HepG2 (cell line): Measurements from ENCODE around the gene ADAM19. TPM values are rescaled to one million over a fixed set of nuclear protein-coding genes. Genes with fewer than 3 reads are reported as not detected.

Experiments used
- ARNT2 ChIP-seq: sonication (generic); formaldehyde crosslinking; IDR thresholded peaks from 2 replicates; pipeline ENCODE4 v1.8.0; 2022; ENCODE audit warnings: mild to moderate bottlenecking, low read depth, missing genetic modification reagents, moderate library complexity
- DPF2 ChIP-seq: sonication (generic); formaldehyde crosslinking; IDR thresholded peaks from 2 replicates; pipeline ENCODE4 v1.4.0; 2020; ENCODE audit warnings: mild to moderate bottlenecking, low read depth, missing genetic modification reagents, borderline replicate concordance
- FOXC1 ChIP-seq: sonication (generic); formaldehyde crosslinking; IDR thresholded peaks from 2 replicates; pipeline ENCODE4 v1.8.0; 2022; ENCODE audit warnings: mild to moderate bottlenecking, missing genetic modification reagents, borderline replicate concordance
- HDAC6 ChIP-seq: fragments of 200-600 bp; sonication (generic); IDR thresholded peaks from 2 replicates; pipeline ENCODE4 v1.7.0; 2017; ENCODE audit warnings: mild to moderate bottlenecking, antibody characterized with exemption, low read length, low read depth
- MYC ChIP-seq: sonication (generic); formaldehyde crosslinking; IDR thresholded peaks from 2 replicates; pipeline ENCODE4 v1.9.0; 2021; ENCODE audit warnings: missing genetic modification reagents, borderline replicate concordance
- PAWR ChIP-seq: sonication (generic); formaldehyde crosslinking; IDR thresholded peaks from 2 replicates; pipeline ENCODE4 v1.4.0; 2020; ENCODE audit warnings: missing genetic modification reagents, mild to moderate bottlenecking, borderline replicate concordance
- SIX1 ChIP-seq: sonication (generic); formaldehyde crosslinking; IDR thresholded peaks from 2 replicates; pipeline ENCODE4 v1.4.0; 2020; ENCODE audit warnings: missing genetic modification reagents, borderline replicate concordance
- SOX6 ChIP-seq, 2 experiments: fragments of 450-650 bp in 1 of 2; sonication (generic) in 1 of 2; formaldehyde crosslinking in 1 of 2; IDR thresholded peaks; 2 replicates each; pipeline versions ENCODE4 v1.4.0 to v1.6.1; 2017 to 2020; ENCODE audit warnings: antibody characterized with exemption in 1 of 2, mild to moderate bottlenecking in 1 of 2, missing genetic modification reagents in 1 of 2
- ZFP1 ChIP-seq: IDR thresholded peaks from 2 replicates; pipeline ENCODE4 v1.6.1; 2016
- ZFP41 ChIP-seq: sonication (generic); formaldehyde crosslinking; IDR thresholded peaks from 2 replicates; pipeline ENCODE4 v1.4.0; 2020; ENCODE audit warnings: mild to moderate bottlenecking, missing genetic modification reagents, borderline replicate concordance
- ZNF121 ChIP-seq: sonication (generic); formaldehyde crosslinking; IDR thresholded peaks from 2 replicates; pipeline ENCODE4 v1.5.0; 2020; ENCODE audit warnings: mild to moderate bottlenecking, missing genetic modification reagents
- ZNF136 ChIP-seq: sonication (generic); formaldehyde crosslinking; IDR thresholded peaks from 2 replicates; pipeline ENCODE4 v1.8.1; 2022; ENCODE audit warnings: low read depth, mild to moderate bottlenecking, moderate library complexity, missing genetic modification reagents
- ZNF451 ChIP-seq: sonication (generic); formaldehyde crosslinking; IDR thresholded peaks from 2 replicates; pipeline ENCODE4 v1.5.0; 2020; ENCODE audit warnings: mild to moderate bottlenecking, missing genetic modification reagents
- ZNF557 ChIP-seq: sonication (generic); formaldehyde crosslinking; IDR thresholded peaks from 2 replicates; pipeline ENCODE4 v1.4.0; 2020; ENCODE audit warnings: missing genetic modification reagents
- ZNF724P ChIP-seq: sonication (generic); formaldehyde crosslinking; IDR thresholded peaks from 2 replicates; pipeline ENCODE4 v1.8.0; 2022; ENCODE audit warnings: missing genetic modification reagents, borderline replicate concordance
- polyA plus RNA-seq, 8 experiments: library from polyadenylated mRNA; depleted of rRNA in 3 of 8; stranded (reverse) in 7 of 8; unstranded in 1 of 8; fragments of >200 nt; fragmentation: Illumina TruSeq in 4 of 8; extraction: Trizol in 4 of 8; gene quantifications; 2 replicates each; pipeline versions ENCODE4 v1.2.1 to v1.2.3, GENCODE V29; 2011 to 2016; ENCODE audit warnings: low read depth in 4 of 8, missing spikeins in 1 of 8, mixed read lengths in 1 of 8; ENCODE audit not compliant: insufficient read depth in 1 of 8
- total RNA-seq, 5 experiments: library from RNA; depleted of rRNA; stranded (reverse); fragments of >200 nt; fragmentation: Illumina TruSeq; extraction: Trizol; gene quantifications; 2 replicates each; pipeline ENCODE4 v1.2.3, GENCODE V29; 2016; ENCODE audit warnings: low read depth in 1 of 5
- TF ChIP-seq, protein P1 (sequence below): sonication (generic); formaldehyde crosslinking; IDR thresholded peaks from 2 replicates; pipeline ENCODE4 v1.4.0; 2020; ENCODE audit warnings: mild to moderate bottlenecking, missing genetic modification reagents

The ADAM19 gene
- total and polyA plus RNA-seq, 2 of the 13 experiments (the other 11 are each of a cell fraction or from before 2014, with no cell fraction given) = 0.38 to 0.74 TPM

DNA sequence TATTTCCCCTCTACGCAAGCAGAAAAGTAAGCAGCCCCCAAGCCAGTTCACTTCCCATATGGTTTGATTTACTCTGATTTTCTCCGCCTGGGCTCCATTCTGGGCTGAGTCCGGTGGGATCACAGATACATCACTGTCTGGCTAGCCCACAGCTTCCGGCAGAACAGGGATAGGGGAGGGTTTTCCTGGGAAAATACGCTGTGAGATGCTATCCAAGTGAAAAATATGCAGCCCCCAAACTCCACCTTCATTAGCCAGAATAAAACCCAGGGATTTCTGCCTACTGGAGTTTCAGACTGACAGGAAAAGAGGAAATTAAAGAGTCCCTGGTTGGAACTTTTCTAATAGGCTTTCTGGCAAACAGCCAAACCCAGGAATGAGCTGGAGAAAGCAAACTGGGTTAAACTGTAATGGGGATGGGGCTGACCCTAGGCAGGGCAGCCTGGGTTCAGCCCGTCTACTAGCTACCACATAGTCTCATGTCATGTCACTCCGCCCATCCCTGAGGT, 132.5 kb downstream of the ADAM19 start (continued):
- TF ChIP-seq FOXC1 (CRISPR knock-in tag) (no peak), MYC (CRISPR knock-in tag) (no peak), ZNF557 (CRISPR knock-in tag) (no peak), ZNF136 (CRISPR knock-in tag) (no peak), SOX6 (IDR thresholded peaks at IDR 0.05) (no peak), SOX6 (CRISPR knock-in tag; IDR thresholded peaks at IDR 0.05) (no peak), ARNT2 (CRISPR knock-in tag) (no peak), DPF2 (no peak), SIX1 (CRISPR knock-in tag) (no peak), ZFP1 (no peak), ZNF724P (CRISPR knock-in tag) (no peak), ZNF451 (CRISPR knock-in tag) (no peak), ZNF121 (CRISPR knock-in tag) (no peak), PAWR (CRISPR knock-in tag) (no peak), HDAC6 (no peak), ZFP41 (CRISPR knock-in tag) (no peak)
- TF ChIP-seq, protein P1, sequence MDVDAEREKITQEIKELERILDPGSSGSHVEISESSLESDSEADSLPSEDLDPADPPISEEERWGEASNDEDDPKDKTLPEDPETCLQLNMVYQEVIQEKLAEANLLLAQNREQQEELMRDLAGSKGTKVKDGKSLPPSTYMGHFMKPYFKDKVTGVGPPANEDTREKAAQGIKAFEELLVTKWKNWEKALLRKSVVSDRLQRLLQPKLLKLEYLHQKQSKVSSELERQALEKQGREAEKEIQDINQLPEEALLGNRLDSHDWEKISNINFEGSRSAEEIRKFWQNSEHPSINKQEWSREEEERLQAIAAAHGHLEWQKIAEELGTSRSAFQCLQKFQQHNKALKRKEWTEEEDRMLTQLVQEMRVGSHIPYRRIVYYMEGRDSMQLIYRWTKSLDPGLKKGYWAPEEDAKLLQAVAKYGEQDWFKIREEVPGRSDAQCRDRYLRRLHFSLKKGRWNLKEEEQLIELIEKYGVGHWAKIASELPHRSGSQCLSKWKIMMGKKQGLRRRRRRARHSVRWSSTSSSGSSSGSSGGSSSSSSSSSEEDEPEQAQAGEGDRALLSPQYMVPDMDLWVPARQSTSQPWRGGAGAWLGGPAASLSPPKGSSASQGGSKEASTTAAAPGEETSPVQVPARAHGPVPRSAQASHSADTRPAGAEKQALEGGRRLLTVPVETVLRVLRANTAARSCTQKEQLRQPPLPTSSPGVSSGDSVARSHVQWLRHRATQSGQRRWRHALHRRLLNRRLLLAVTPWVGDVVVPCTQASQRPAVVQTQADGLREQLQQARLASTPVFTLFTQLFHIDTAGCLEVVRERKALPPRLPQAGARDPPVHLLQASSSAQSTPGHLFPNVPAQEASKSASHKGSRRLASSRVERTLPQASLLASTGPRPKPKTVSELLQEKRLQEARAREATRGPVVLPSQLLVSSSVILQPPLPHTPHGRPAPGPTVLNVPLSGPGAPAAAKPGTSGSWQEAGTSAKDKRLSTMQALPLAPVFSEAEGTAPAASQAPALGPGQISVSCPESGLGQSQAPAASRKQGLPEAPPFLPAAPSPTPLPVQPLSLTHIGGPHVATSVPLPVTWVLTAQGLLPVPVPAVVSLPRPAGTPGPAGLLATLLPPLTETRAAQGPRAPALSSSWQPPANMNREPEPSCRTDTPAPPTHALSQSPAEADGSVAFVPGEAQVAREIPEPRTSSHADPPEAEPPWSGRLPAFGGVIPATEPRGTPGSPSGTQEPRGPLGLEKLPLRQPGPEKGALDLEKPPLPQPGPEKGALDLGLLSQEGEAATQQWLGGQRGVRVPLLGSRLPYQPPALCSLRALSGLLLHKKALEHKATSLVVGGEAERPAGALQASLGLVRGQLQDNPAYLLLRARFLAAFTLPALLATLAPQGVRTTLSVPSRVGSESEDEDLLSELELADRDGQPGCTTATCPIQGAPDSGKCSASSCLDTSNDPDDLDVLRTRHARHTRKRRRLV (CRISPR knock-in tag) = no peak
- TF ChIP-seq, all 625 proteins: peak for 0
